Esophagus (tissue), 2 donors: ENCODE data around the gene C11orf52. TPM values are rescaled to one million over a fixed set of nuclear protein-coding genes. Genes with fewer than 3 reads are reported as not detected.
A peak's percentile ranks its signal among the peaks of the same experiment; 100 is the strongest.
"Not testable (repeated sequence)": the region's sequence is repeated elsewhere in the genome, so short reads cannot be mapped to it uniquely, and the experiment has no call there.

Experiments
- H3K27ac ChIP-seq, 2 donors: one replicate each; pipeline ENCODE4 v1.5.1; 2013; ENCODE audit warnings: low read depth in 2 of 2, mild to moderate bottlenecking in 2 of 2, inconsistent platforms in 1 of 2, low read length in 1 of 2, moderate library complexity in 1 of 2
- H3K27me3 ChIP-seq, 2 donors: one replicate each; pipeline ENCODE4 v1.6.1; 2013; ENCODE audit warnings: low read length in 2 of 2, control low read depth in 1 of 2, mild to moderate bottlenecking in 1 of 2; ENCODE audit not compliant: insufficient read depth in 2 of 2, control insufficient read depth in 1 of 2
- H3K36me3 ChIP-seq, 2 donors: one replicate each; pipeline ENCODE4 v1.6.1; 2013; ENCODE audit warnings: low read length in 1 of 2; ENCODE audit not compliant: control insufficient read depth in 2 of 2, insufficient read depth in 2 of 2
- H3K4me1 ChIP-seq, 2 donors: one replicate each; pipeline ENCODE4 v1.6.1; 2013; ENCODE audit warnings: low read length in 1 of 2; ENCODE audit not compliant: control insufficient read depth in 2 of 2, insufficient read depth in 2 of 2
- H3K4me3 ChIP-seq, 2 donors: one replicate each; pipeline ENCODE4 v1.5.1; 2013; ENCODE audit warnings: low read length in 2 of 2, mild to moderate bottlenecking in 2 of 2, low read depth in 1 of 2, moderate library complexity in 1 of 2
- H3K9me3 ChIP-seq, 2 donors: one replicate each; pipeline ENCODE4 v1.6.1; 2013; ENCODE audit warnings: mild to moderate bottlenecking in 2 of 2, low read depth in 1 of 2, low read length in 1 of 2, moderate library complexity in 1 of 2; ENCODE audit not compliant: control insufficient read depth in 2 of 2, insufficient read depth in 1 of 2
- WGBS, 2 donors: extraction: QIAGEN DNeasy Blood & Tissue Kit; methylation state at CpG; one replicate each; pipeline ENCODE4 v1.1.7; 2013; 5-methylcytosine and 5-hydroxymethylcytosine counted together
- polyA plus RNA-seq, 2 donors: library from polyadenylated mRNA; stranded (reverse); fragments of 200-250 nt; gene quantifications; one replicate each; pipeline ENCODE4 v1.2.3, GENCODE V29; 2013
- donor health status: healthy with polysubstance abuse.
- donor health status: Bipolar disorder and iron deficiency.

The C11orf52 gene
- polyA plus RNA-seq, 2 donors, result 6.5 to 6.6 TPM

DNA sequence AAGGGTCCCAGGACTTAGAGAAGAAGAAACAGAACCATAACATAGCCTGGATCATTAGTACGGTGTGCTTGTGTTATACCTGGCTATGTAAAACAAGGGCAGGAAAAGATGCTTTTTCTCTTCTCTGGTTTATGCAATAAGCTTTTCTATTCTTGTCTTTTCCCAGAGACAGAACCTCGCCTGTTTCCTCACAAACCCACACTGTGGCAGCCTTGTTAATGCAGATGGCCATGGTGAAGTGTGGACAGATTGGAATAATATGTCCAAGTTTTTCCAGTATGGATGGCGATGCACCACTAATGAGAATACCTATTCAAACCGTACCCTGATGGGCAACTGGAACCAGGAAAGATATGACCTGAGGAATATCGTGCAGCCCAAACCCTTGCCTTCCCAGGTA is 36.5 kb upstream of the C11orf52 start:
- Histone ChIP-seq H3K9me3 (no peaks in the 10 kb centered on the region), H3K36me3 (no peaks in the 10 kb centered on the region), H3K27me3 (no peaks in the 10 kb centered on the region), H3K4me3 (no peak overlapping the region), H3K4me1 (peaks cover 0 to 2% of the 10 kb centered on the region in 2 donors), H3K27ac (no peak overlapping the region)
- 93 to 94% methylated on average over 5 of the region's 5 CpGs for WGBS, 2 donors

DNA sequence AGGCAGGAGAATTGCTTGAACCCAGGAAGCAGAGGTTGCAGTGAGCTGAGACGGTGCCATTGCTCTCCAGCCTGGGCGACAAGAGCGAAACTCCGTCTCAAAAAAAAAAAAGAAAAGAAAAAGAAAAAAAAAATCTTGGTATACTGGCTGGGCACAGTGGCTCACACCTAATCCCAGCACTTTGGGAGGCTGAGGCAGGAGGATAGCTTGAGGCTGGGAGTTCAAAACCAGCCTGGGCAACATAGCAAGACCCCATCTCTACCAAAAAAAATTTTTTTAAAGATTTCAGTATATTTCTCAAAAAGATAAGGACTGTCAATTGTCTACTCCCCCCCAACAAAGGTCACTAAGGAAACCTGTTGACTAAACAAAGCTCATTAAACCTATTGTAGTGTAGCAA is 33.7 kb upstream of the C11orf52 start:
- H3K4me3 ChIP-seq, H3K27me3 ChIP-seq: not testable (repeated sequence)
- WGBS, 2 donors, result 68 to 91% methylated on average over 4 of the region's 4 CpGs

DNA sequence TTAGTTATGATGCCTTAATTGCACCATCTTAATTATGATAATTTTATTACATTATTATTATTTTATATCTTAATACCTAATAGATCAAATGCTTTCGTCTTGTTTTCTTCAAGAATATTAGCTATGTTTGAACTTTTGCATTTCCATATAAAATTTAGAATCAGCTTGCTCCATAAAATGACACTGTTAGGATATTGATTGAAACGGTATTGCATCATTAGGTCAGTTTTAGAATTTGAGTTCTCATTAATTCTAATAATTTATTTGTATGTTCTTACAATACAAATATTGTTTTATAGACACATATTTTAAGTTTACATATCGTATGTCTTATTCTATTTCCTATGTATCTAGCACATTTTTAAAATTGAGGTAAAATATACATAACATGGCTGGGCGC is 32.7 kb upstream of the C11orf52 start:
- Histone ChIP-seq H3K4me3 (no peak overlapping the region), H3K36me3 (no peaks in the 10 kb centered on the region), H3K4me1 (no peaks in the 10 kb centered on the region), H3K27ac (no peak overlapping the region), H3K27me3 (no peaks in the 10 kb centered on the region), H3K9me3 (no peaks in the 10 kb centered on the region)
- 82 to 93% methylated on average over 4 of the region's 4 CpGs for WGBS, 2 donors

More for the DNA sequence above, 33.7 kb upstream of the C11orf52 start:
- H3K9me3 ChIP-seq, H3K36me3 ChIP-seq, H3K27ac ChIP-seq, H3K4me1 ChIP-seq: not testable (repeated sequence)

DNA sequence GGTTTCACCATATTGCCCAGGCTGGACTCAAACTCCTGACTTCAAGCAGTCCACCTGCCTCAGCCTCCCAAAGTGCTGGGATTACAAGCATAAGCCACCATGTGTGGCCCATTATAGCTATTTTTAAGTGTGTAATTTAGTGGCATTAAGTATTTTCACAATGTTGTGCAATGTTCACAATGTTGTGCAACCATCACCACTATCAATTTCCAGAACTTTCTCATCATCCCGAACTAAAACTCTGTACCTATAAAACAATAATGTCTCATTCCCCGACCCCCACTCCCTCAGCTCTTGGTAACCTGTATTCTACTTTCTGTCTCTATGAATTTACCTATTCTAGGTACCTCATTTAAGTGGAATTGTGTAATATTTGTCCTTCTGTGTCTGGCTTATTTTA is 31.9 kb upstream of the C11orf52 start:
- Histone ChIP-seq H3K27me3 (no peaks in the 10 kb centered on the region), H3K4me1 (no peaks in the 10 kb centered on the region), H3K36me3 (no peaks in the 10 kb centered on the region), H3K9me3 (no peaks in the 10 kb centered on the region), H3K4me3 (no peak overlapping the region), H3K27ac (no peak overlapping the region)
- 85 to 87% methylated on average over 2 of the region's 2 CpGs for WGBS, 2 donors

DNA sequence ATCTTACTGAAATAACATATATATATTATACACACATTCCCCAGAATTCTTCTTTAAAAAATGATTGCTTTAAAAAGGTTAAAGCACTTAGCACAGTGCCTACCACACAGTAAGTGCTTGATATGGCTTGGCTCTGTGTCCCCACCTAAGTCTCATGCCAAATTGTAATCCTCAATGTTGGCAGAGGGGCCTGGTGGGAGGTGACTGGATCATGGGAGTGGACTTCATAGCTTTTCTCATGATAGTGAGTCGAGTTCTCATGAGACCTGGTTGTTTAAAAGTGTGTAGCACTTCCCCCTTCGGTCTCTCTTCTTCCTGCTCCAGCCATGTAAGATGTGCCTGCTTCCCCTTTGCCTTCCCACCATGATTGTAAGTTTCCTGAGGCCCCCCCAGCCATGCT is 13.3 kb upstream of the C11orf52 start:
- no peaks in the 10 kb centered on the region for H3K9me3 ChIP-seq
- H3K27ac ChIP-seq, result no peak overlapping the region
- H3K4me1 ChIP-seq, result peaks cover 0 to 2% of the 10 kb centered on the region in 2 donors
- no peaks in the 10 kb centered on the region for H3K36me3 ChIP-seq
- no peak overlapping the region for H3K4me3 ChIP-seq
- H3K27me3 ChIP-seq, result no peaks in the 10 kb centered on the region
- WGBS, 2 donors, result 39 to 45% methylated on average over 2 of the region's 2 CpGs

DNA sequence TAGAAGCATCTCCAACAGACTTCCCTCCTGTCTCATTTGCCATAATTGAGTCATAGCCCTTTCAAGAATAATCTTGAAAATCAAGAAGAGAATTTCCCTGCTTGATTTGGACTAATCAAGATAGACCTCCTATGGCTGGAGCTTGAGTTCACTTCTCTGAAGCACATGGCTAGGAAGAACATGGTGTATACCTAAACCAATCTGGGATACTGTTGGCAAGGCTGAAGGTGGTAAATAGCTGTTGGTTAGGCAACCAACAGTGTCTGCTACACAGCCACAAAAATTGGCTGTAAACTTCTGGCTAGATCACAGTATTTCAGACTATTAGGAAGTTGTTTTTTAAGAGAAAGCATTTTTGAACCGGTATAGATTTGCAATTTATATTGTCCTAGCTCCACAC is 12.0 kb upstream of the C11orf52 start:
- no peak overlapping the region for H3K27ac ChIP-seq
- no peaks in the 10 kb centered on the region for H3K36me3 ChIP-seq
- peaks cover 0 to 5% of the 10 kb centered on the region in 2 donors for H3K4me1 ChIP-seq
- H3K9me3 ChIP-seq, result no peaks in the 10 kb centered on the region
- no peaks in the 10 kb centered on the region for H3K27me3 ChIP-seq
- no peak overlapping the region for H3K4me3 ChIP-seq
- 87 to 90% methylated on average over 1 of the region's 1 CpG for WGBS, 2 donors

DNA sequence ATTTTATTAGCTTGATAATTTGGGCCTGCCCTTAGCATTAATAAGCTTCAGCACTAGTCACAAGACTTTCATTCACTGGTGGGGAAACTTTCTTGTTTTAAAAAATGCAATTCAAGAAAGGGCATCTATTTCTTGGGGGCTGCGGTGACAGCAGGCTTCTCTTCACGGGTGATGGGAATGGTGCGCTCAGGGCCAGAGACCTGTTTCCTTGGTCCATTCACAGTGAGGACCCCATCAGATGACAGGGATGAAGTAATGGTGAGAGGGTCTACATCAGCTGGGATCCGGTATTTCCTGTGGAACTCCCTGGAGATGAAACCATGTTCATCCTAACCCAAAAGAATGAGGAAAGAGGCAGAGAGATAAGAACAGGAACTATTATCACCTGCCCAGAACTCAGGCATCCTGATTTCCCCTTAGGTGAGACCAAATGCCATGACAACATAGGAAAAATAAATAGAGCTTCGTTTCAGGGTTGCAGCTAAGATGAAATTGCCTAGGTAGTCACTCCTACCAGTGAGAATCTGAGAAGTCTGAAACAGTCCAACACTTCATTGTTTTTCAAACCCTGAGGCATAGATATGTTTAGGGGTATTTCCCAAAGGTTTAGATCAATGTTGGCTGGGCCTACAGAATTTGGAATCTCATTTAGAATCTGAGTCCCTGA is 9.9 kb upstream of the C11orf52 start:
- no peaks in the 10 kb centered on the region for H3K27me3 ChIP-seq
- H3K4me1 ChIP-seq, result peaks cover 0 to 8% of the 10 kb centered on the region in 2 donors
- H3K9me3 ChIP-seq, result no peaks in the 10 kb centered on the region
- no peaks in the 10 kb centered on the region for H3K36me3 ChIP-seq
- 78 to 80% methylated on average over 5 of the region's 5 CpGs for WGBS, 2 donors
- H3K4me3 ChIP-seq, result no peak overlapping the region
- no peak overlapping the region for H3K27ac ChIP-seq

DNA sequence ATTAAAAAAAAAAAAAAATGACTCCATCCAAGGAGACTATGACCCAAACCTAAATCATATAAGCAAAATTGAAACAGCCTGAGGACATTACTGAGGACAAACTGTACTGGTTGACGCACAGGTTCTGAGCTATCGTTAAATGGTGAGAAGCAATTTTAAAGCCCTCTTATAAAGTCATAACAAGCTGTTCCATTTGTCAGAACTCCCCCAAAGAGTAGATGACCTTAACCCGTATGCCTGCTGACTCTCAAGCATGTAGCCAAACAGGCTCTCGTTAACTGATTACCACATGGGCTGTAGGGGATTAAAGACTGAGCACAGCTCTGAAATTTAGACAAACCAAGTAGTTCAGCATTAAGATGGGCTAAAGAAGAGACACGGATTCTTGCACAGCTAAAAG is 9.3 kb upstream of the C11orf52 start:
- Histone ChIP-seq H3K4me3 (peak overlapping the region in 1 of 2 donors; percentile 10), H3K27me3 (no peaks in the 10 kb centered on the region), H3K36me3 (no peaks in the 10 kb centered on the region), H3K27ac (peak overlapping the region in 1 of 2 donors; percentile 34), H3K4me1 (peaks cover 0 to 9% of the 10 kb centered on the region in 2 donors), H3K9me3 (no peaks in the 10 kb centered on the region)
- 62 to 77% methylated on average over 5 of the region's 5 CpGs for WGBS, 2 donors

DNA sequence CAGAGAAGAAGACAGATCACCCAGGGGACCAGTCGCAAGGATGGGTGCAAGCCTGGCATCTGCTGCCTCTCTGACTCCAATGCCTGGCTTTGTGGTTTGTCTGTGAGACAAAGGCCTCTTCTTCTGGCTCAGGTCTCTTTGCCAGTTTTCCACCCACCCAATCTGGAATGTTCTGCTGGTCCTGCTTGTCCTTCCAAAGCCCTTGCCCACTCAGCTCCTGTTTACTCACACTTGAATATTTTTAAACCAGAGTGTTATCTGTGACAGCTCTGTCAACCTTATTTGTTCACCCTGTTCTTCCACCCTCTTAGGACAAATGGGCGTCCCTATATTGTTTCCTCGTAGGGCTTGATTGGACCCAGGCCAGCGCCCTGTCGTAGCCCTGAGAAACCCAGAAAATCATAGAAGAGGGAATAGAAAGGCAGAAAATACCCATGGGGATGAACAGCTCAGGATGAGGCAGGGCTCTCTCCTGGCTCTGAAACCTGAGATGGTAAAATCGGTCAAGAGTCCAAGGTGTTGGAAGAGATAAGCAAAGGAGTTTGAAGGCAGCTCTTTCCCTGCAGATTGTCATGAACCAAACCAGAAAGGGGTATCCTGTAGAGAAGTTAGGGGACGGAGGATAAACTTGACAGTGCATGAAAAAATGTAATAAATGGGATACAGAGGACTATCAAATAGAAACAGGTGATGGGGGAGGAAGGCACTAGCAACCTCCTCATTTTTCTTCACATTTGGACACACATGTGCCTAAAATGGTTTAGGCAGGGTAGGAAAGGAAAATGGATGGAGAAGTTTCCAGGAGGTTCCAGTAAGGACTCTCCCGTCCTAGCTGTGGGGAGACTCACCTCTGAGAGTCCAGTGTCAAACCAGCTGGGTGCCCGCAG is 7.8 kb upstream of the C11orf52 start:
- Histone ChIP-seq H3K27me3 (no peaks in the 10 kb centered on the region), H3K36me3 (no peaks in the 10 kb centered on the region), H3K4me3 (peak overlapping the region; percentile 18 to 32), H3K9me3 (no peaks in the 10 kb centered on the region), H3K4me1 (peaks cover 0 to 9% of the 10 kb centered on the region in 2 donors), H3K27ac (peak overlapping the region; percentile 79 to 92)
- 45 to 47% methylated on average over 9 of the region's 9 CpGs for WGBS, 2 donors
